BLaER1 treated with 17β-estradiol and CSF1 and Interleukin-3, amounts not matched to agents 10 nM and 100 nM (cell line): Measurements from ENCODE around the gene GPC6.

Experiments
- H3K27ac ChIP-seq, 11 experiments: shearing (Covaris generic); formaldehyde crosslinking; 2 replicates each; pipeline ENCODE4 v1.8.1; 2022
- H3K27me3 ChIP-seq, 11 experiments: shearing (Covaris generic); formaldehyde crosslinking; 2 replicates each; pipeline ENCODE4 v1.8.1; 2022
- H3K36me3 ChIP-seq, 11 experiments: shearing (Covaris generic); formaldehyde crosslinking; 2 replicates each; pipeline ENCODE4 v1.8.1; 2022
- H3K4me1 ChIP-seq, 10 experiments: shearing (Covaris generic); formaldehyde crosslinking; 2 replicates each; pipeline ENCODE4 v1.8.1; 2022
- H3K4me2 ChIP-seq, 11 experiments: shearing (Covaris generic); formaldehyde crosslinking; 2 replicates each; pipeline ENCODE4 v1.8.1; 2022
- H3K4me3 ChIP-seq, 10 experiments: shearing (Covaris generic); formaldehyde crosslinking; 2 replicates each; pipeline ENCODE4 v1.8.1; 2022
- H3K9ac ChIP-seq, 11 experiments: shearing (Covaris generic); formaldehyde crosslinking; 2 replicates each; pipeline ENCODE4 v1.8.1; 2022
- H3K9me3 ChIP-seq, 11 experiments: shearing (Covaris generic); formaldehyde crosslinking; replicated peaks in 1 of 11; 2 replicates each; pipeline ENCODE4 v1.8.1; 2022
- H4K20me1 ChIP-seq, 11 experiments: shearing (Covaris generic); formaldehyde crosslinking; 2 replicates each; pipeline ENCODE4 v1.8.1; 2022
- Cebpa-rat ChIP-seq, 11 experiments: shearing (Covaris generic); IDR thresholded peaks; 2 replicates each; pipeline ENCODE4 v1.8.1; 2022

Gene GPC6

DNA sequence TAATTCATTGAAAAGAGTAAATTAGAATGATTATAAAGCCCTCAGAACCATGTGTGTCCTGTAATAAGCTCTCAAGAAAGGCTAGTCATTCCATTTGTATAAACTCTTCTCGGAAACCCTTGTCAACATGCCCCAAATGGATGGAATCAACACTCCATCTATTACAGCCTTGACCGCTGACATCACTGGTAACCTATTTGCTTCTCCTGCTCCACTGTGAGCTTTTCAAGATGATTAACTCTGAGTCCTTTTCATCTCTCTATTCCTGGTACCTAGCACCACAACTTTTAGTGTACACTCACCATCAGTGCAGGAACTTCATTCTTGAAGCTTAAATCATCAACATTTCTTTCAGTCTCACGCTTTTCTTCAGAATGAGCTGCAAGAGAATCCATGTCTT lies 640.9 kb downstream of the GPC6 start:
- H3K36me3 ChIP-seq, result no peaks in the 10 kb centered on the region
- no peak overlapping the region for H3K27ac ChIP-seq
- H3K4me1 ChIP-seq, result peaks cover 0 to 22% (median 10%) of the 10 kb centered on the region in 10 experiments; a peak in 13 of 20 replicates
- no peaks in the 10 kb centered on the region for H3K27me3 ChIP-seq
- no peaks in the 10 kb centered on the region for H3K9me3 ChIP-seq
- H3K4me3 ChIP-seq, result no peak overlapping the region
- no peaks in the 10 kb centered on the region for H4K20me1 ChIP-seq
- TF ChIP-seq Cebpa-rat (IDR thresholded peaks at IDR 0.05), result no peak
- no peak overlapping the region for H3K9ac ChIP-seq
- no peak overlapping the region for H3K4me2 ChIP-seq

GRCh38 chr13:93872376-93872775 lies 645.8 kb downstream of the GPC6 start:
- Histone ChIP-seq H3K27ac (no peak overlapping the region), H4K20me1 (no peaks in the 10 kb centered on the region), H3K4me1 (peaks cover 0 to 23% (median 10%) of the 10 kb centered on the region in 10 experiments; a peak in 13 of 20 replicates), H3K9ac (no peak overlapping the region), H3K27me3 (no peaks in the 10 kb centered on the region), H3K36me3 (no peaks in the 10 kb centered on the region), H3K9me3 (peaks cover 0 to 5% (median 0%) of the 10 kb centered on the region in 11 experiments; a peak in 1 of 22 replicates), H3K4me3 (no peak overlapping the region), H3K4me2 (peak overlapping the region in 1 of 11 experiments; percentile 55; a peak in 1 of 22 replicates)
- no peak for TF ChIP-seq Cebpa-rat (IDR thresholded peaks at IDR 0.05)

DNA sequence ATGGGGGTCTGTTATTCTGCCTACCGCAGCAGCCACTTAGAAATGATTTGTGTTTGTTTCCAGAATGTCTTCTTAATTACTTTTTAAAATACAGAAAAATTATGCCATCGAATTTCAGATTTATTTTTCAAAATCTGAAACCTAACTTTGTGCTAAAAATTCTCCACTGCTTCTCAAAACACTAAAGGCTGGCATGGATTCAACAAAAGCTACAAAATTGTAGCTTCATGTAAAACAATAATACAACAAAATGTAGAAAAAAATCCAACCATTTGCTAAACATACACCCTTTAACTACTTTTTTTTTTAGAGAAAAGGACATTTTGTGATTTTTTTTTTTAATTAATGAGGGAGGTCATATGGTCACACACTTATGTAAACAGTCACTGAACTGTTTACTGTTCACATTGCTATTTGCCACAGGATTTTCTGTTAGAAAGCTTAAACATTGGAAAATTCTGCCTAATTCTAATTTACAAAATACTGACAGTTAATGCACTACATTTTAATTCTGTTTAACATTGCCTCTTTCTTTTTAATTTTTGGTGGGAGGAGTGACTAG lies 646.3 kb downstream of the GPC6 start:
- no peak for TF ChIP-seq Cebpa-rat (IDR thresholded peaks at IDR 0.05)
- H3K27me3 ChIP-seq, result no peaks in the 10 kb centered on the region
- no peak overlapping the region for H3K4me3 ChIP-seq
- H3K9ac ChIP-seq, result no peak overlapping the region
- H3K9me3 ChIP-seq, result peaks cover 0 to 5% (median 0%) of the 10 kb centered on the region in 11 experiments; a peak in 1 of 22 replicates
- H4K20me1 ChIP-seq, result no peaks in the 10 kb centered on the region
- peaks cover 0 to 23% (median 10%) of the 10 kb centered on the region in 10 experiments; a peak in 13 of 20 replicates for H3K4me1 ChIP-seq
- H3K4me2 ChIP-seq, result no peak overlapping the region; a peak in 1 of 22 replicates
- H3K27ac ChIP-seq, result no peak overlapping the region
- H3K36me3 ChIP-seq, result no peaks in the 10 kb centered on the region

GRCh38 chr13:93875547-93875946 lies 648.9 kb downstream of the GPC6 start:
- Histone ChIP-seq H3K27ac (no peak overlapping the region), H3K27me3 (no peaks in the 10 kb centered on the region), H3K4me2 (no peak overlapping the region), H4K20me1 (no peaks in the 10 kb centered on the region), H3K4me3 (no peak overlapping the region), H3K36me3 (no peaks in the 10 kb centered on the region), H3K9me3 (peaks cover 0 to 16% (median 8%) of the 10 kb centered on the region in 11 experiments; a peak in 13 of 22 replicates), H3K4me1 (peaks cover 0 to 21% (median 10%) of the 10 kb centered on the region in 10 experiments; a peak in 13 of 20 replicates), H3K9ac (no peak overlapping the region)
- no peak for TF ChIP-seq Cebpa-rat (IDR thresholded peaks at IDR 0.05)

GRCh38 chr13:93876236-93876635 lies 649.6 kb downstream of the GPC6 start:
- peaks cover 0 to 16% (median 8%) of the 10 kb centered on the region in 11 experiments; a peak in 13 of 22 replicates for H3K9me3 ChIP-seq
- no peak for TF ChIP-seq Cebpa-rat (IDR thresholded peaks at IDR 0.05)
- no peak overlapping the region for H3K27ac ChIP-seq
- no peak overlapping the region for H3K9ac ChIP-seq
- no peak overlapping the region for H3K4me2 ChIP-seq
- H3K4me3 ChIP-seq, result no peak overlapping the region
- peaks cover 0 to 14% (median 4%) of the 10 kb centered on the region in 10 experiments; a peak in 13 of 20 replicates for H3K4me1 ChIP-seq
- no peaks in the 10 kb centered on the region for H3K27me3 ChIP-seq
- H4K20me1 ChIP-seq, result no peaks in the 10 kb centered on the region
- no peaks in the 10 kb centered on the region for H3K36me3 ChIP-seq

DNA sequence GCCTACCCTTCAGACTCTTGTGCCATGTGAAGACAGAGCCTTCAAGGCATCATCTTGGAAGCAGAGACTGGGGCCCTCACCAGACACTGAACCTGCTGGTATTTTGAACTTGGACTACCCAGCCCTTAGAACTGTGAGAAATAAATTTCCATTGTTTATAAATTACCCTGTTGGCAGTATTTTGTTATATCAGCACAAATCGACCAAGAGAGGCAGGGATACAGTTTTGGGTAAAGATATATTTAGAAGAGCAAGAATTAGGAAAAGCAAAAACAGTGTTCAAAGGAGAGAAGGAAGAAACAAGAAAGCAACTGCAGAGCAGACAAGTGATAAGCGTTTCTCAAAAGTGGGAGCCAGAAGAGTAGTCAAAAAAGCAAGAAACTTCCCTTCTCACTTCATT lies 652.1 kb downstream of the GPC6 start:
- Histone ChIP-seq H4K20me1 (no peaks in the 10 kb centered on the region), H3K4me1 (no peaks in the 10 kb centered on the region), H3K4me3 (no peak overlapping the region), H3K27ac (no peak overlapping the region), H3K4me2 (no peak overlapping the region), H3K27me3 (no peaks in the 10 kb centered on the region), H3K9ac (no peak overlapping the region), H3K9me3 (peaks cover 0 to 16% (median 8%) of the 10 kb centered on the region in 11 experiments; a peak in 13 of 22 replicates), H3K36me3 (no peaks in the 10 kb centered on the region)
- no peak for TF ChIP-seq Cebpa-rat (IDR thresholded peaks at IDR 0.05)

DNA sequence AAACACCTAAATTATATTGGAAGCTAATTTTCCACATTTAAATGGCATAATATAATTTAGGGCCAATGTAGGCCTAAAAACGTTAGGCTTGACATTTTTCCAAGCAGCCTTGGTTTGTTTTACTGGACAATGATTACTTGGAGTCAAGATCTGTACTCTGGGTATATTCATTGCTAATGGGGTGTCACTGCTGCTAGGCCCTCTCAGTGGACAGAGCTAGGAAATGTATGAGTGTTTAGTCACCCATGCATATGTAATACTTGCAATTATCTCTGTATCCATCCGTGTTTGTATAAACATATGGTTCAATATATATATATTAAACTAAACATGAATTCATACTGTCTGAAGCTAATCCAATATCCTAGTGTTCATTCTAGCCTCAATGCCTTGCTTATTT lies 654.8 kb downstream of the GPC6 start:
- H3K4me2 ChIP-seq, result no peak overlapping the region
- no peaks in the 10 kb centered on the region for H3K36me3 ChIP-seq
- no peak overlapping the region for H3K9ac ChIP-seq
- H3K4me3 ChIP-seq, result no peak overlapping the region
- no peaks in the 10 kb centered on the region for H3K4me1 ChIP-seq
- H3K27ac ChIP-seq, result no peak overlapping the region
- TF ChIP-seq Cebpa-rat (IDR thresholded peaks at IDR 0.05), result no peak
- no peaks in the 10 kb centered on the region for H3K27me3 ChIP-seq
- no peaks in the 10 kb centered on the region for H4K20me1 ChIP-seq
- H3K9me3 ChIP-seq, result peaks cover 0 to 11% (median 8%) of the 10 kb centered on the region in 11 experiments; a peak in 13 of 22 replicates

DNA sequence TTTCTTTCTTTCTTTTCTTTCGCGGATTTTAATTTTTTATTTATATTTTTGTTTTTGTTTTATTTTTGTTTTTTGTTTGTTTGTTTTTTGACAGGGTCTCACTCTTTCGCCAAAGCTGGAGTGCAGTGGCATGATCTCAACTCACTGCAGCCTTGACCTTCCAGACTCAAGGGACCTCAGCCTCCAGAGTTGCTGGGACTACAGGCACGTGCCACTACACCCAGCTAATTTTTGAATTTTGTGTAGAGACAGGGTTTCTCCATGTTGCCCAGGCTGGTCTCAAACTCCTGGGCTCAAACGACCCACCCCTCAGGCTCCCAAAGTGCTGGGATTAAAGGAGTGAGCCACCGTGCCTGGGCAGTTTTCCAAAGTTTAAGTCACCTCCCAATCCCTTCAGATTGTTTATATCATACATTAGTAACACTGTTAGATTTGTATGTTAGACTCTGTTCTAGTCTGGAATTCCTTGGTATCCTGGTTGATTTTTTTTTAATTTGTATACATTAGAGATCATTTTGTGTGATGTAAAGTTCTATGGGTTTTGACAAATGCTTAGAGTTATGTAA lies 655.6 kb downstream of the GPC6 start:
- H3K4me1 ChIP-seq, result no peaks in the 10 kb centered on the region
- H4K20me1 ChIP-seq, result no peaks in the 10 kb centered on the region
- H3K4me3 ChIP-seq, result no peak overlapping the region
- no peak overlapping the region for H3K4me2 ChIP-seq
- no peak overlapping the region for H3K27ac ChIP-seq
- H3K9me3 ChIP-seq, result peaks cover 0 to 11% (median 8%) of the 10 kb centered on the region in 11 experiments; a peak in 13 of 22 replicates
- H3K9ac ChIP-seq, result no peak overlapping the region
- TF ChIP-seq Cebpa-rat (IDR thresholded peaks at IDR 0.05), result no peak
- H3K27me3 ChIP-seq, result no peaks in the 10 kb centered on the region
- no peaks in the 10 kb centered on the region for H3K36me3 ChIP-seq

DNA sequence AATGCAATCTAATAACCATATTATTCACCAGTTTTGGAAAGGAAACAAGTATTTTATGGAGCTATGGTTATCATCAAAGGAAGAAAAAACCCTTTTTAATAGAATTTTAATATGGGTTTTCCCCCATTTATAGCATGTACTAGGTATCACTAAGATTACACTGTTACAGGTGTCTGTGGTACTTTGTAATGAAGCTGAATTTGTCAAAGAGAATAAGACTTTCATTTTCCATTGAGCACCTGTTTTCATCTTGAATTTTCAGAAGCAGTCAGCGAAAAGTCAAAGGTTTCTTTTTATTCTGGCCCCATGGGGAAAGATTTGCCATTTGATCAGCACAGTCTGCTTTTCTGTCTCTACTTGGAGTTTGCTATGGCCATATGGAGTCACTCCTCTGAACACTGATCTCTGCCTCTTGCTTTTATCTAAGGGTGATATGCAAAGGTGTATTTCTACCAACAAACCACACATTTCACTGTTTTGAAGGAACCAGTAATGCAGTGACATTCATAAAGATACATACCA lies 662.9 kb downstream of the GPC6 start:
- Histone ChIP-seq H3K27me3 (no peaks in the 10 kb centered on the region), H3K9ac (no peak overlapping the region), H3K4me1 (no peaks in the 10 kb centered on the region), H4K20me1 (no peaks in the 10 kb centered on the region), H3K9me3 (no peaks in the 10 kb centered on the region), H3K4me2 (no peak overlapping the region), H3K4me3 (no peak overlapping the region), H3K27ac (no peak overlapping the region), H3K36me3 (no peaks in the 10 kb centered on the region)
- no peak for TF ChIP-seq Cebpa-rat (IDR thresholded peaks at IDR 0.05)

- H3K27ac ChIP-seq, result no peak overlapping the region
- TF ChIP-seq Cebpa-rat (IDR thresholded peaks at IDR 0.05), result no peak
- no peak overlapping the region for H3K4me3 ChIP-seq
- H3K4me1 ChIP-seq, result no peaks in the 10 kb centered on the region
- no peaks in the 10 kb centered on the region for H4K20me1 ChIP-seq
- no peaks in the 10 kb centered on the region for H3K36me3 ChIP-seq
- H3K27me3 ChIP-seq, result no peaks in the 10 kb centered on the region
- H3K4me2 ChIP-seq, result no peak overlapping the region
- no peaks in the 10 kb centered on the region for H3K9me3 ChIP-seq
- H3K9ac ChIP-seq, result no peak overlapping the region
Measured at GRCh38 chr13:93899981-93900380, 673.4 kb downstream of the GPC6 start.
